Calu3 (cell line): ENCODE data around the gene IFNGR2. TPM values are rescaled to one million over a fixed set of nuclear protein-coding genes. Genes with fewer than 3 reads are reported as not detected.

Source experiments
- Bru-seq: library from RNA; stranded (reverse); fragments of 400-500 nt; gene quantifications from one replicate; lab custom pipeline; 2021; lab: Mats Ljungman, UMichigan
- BruChase-seq, 2 experiments: library from RNA; stranded (reverse); fragments of 400-500 nt; gene quantifications; one replicate each; lab custom pipeline; 2021; lab: Mats Ljungman, UMichigan
- BruUV-seq: library from RNA; stranded (reverse); fragments of 400-500 nt; replicated peaks from 2 replicates; lab custom pipeline; 2021; lab: Mats Ljungman, UMichigan
- CTCF ChIA-PET: fragments of 300-600 bp; sonication (Branson Sonifier 250); formaldehyde crosslinking; loops from one replicate; lab custom pipeline; 2022; ENCODE audit warnings: antibody characterized with exemption; lab: Charles Lee
- DNase-seq: peaks from one replicate; pipeline ENCODE4 v3.0.0; 2022
- H3K27ac Mint-ChIP-seq: one replicate; pipeline ENCODE4 v1.8.0; 2022; ENCODE audit warnings: mixed read lengths; ENCODE audit not compliant: unreplicated experiment
- H3K27me3 Mint-ChIP-seq: one replicate; pipeline ENCODE4 v1.8.0; 2022; ENCODE audit warnings: mixed read lengths; ENCODE audit not compliant: unreplicated experiment
- H3K36me3 Mint-ChIP-seq: one replicate; pipeline ENCODE4 v1.8.0; 2022; ENCODE audit warnings: mild to moderate bottlenecking, moderate library complexity, mixed read lengths; ENCODE audit not compliant: insufficient read depth, unreplicated experiment
- H3K4me1 Mint-ChIP-seq: one replicate; pipeline ENCODE4 v1.8.0; 2022; ENCODE audit warnings: mild to moderate bottlenecking, low read depth, mixed read lengths; ENCODE audit not compliant: unreplicated experiment
- H3K4me3 Mint-ChIP-seq: one replicate; pipeline ENCODE4 v1.8.0; 2022; ENCODE audit warnings: mild to moderate bottlenecking, low read depth, moderate library complexity, mixed read lengths; ENCODE audit not compliant: unreplicated experiment
- H3K9me3 Mint-ChIP-seq: one replicate; pipeline ENCODE4 v1.8.0; 2022; ENCODE audit warnings: low read depth, mixed read lengths; ENCODE audit not compliant: unreplicated experiment
- intact Hi-C: fragments of 100-400 bp; cut with micrococcal nuclease; formaldehyde crosslinking; loops from one replicate; pipeline ENCODE4 v1.10.0; 2022; ENCODE audit not compliant: unreplicated experiment
- long read RNA-seq: library from polyadenylated mRNA; stranded (forward); transcript quantifications from one replicate; pipeline ENCODE4 v2.0.0, GENCODE V29; 2022
- total RNA-seq: library from RNA; stranded (reverse); gene quantifications from 2 replicates; pipeline ENCODE4 v1.2.3, GENCODE V29; 2022
- TF ChIP-seq, protein P1 (sequence below): fragments of 200-600 bp; IDR thresholded peaks from one replicate; pipeline ENCODE4 v1.8.0; 2022; ENCODE audit warnings: antibody characterized with exemption; ENCODE audit not compliant: unreplicated experiment

Gene IFNGR2
- 58.1 and 59.8 TPM in 2 replicates for total RNA-seq
- Bru-seq, nascent RNA, result percentile 84 among the genes with signal in this experiment
- BruChase-seq, experiment 1, labeled RNA remaining after a 6-hour chase, result percentile 82 among the genes with signal in this experiment
- BruChase-seq, experiment 2, labeled RNA remaining after a 2-hour chase, result percentile 76 among the genes with signal in this experiment
- long read RNA-seq, transcript IFNGR2-201 (7 exons, 2,221 nt), result major isoform, 143 of 171 reads
- long read RNA-seq, partial matches to known transcripts, result 3 of 171 reads
- long read RNA-seq, other reads (novel, unspliced or antisense), result 20 of 171 reads

DNA sequence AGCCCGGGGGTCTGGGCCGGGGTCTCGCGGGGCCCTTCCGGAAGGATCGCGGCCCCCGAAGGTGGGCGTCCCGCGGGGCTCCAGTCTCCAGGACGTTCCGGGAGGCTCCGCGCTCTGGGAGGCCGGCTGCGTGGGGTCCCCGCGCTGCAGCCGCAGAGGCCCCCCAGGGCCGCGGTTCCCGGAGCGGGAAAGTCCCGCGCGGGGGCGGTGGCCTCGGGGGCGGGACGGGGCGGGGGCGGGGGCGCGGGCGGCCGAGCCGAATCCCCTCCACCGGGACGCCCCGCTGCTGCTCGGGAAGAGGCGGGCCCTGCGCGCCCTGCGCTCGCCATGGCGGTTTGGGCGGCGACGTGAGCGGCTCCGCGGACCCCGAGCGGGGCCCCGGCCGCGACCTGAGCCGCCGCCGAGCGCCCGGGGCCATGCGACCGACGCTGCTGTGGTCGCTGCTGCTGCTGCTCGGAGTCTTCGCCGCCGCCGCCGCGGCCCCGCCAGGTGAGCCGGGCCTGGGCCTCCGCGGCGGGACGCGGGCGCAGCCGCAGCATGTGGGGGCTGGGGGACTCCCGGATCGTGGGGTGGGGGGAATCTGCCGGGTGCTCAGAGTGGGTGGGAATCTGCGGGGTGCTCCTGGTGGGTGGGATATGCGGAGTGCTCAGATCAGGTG is at the start of gene IFNGR2:
Gene IFNGR2, plus strand, starts transcription at position 286 of the 658 bp plus-strand sequence. Its CDS starts 131 bp downstream, at position 417.
- peaks cover 33% of the 10 kb centered on the region for H3K36me3 Mint-ChIP-seq
- DNase-seq, result peak; percentile 44

GRCh38 chr21:33355355-33355754 is 47.9 kb upstream of the IFNGR2 start:
- Mint-ChIP-seq H3K36me3 (peaks cover 5% of the 10 kb centered on the region), H3K4me1 (no peaks in the 10 kb centered on the region), H3K27me3 (no peaks in the 10 kb centered on the region), H3K27ac (no peak overlapping the region), H3K9me3 (no peaks in the 10 kb centered on the region), H3K4me3 (no peak overlapping the region)
- DNase-seq, result no peak
- BruUV-seq, result TSS peak; percentile 56
- TF ChIP-seq, protein P1, sequence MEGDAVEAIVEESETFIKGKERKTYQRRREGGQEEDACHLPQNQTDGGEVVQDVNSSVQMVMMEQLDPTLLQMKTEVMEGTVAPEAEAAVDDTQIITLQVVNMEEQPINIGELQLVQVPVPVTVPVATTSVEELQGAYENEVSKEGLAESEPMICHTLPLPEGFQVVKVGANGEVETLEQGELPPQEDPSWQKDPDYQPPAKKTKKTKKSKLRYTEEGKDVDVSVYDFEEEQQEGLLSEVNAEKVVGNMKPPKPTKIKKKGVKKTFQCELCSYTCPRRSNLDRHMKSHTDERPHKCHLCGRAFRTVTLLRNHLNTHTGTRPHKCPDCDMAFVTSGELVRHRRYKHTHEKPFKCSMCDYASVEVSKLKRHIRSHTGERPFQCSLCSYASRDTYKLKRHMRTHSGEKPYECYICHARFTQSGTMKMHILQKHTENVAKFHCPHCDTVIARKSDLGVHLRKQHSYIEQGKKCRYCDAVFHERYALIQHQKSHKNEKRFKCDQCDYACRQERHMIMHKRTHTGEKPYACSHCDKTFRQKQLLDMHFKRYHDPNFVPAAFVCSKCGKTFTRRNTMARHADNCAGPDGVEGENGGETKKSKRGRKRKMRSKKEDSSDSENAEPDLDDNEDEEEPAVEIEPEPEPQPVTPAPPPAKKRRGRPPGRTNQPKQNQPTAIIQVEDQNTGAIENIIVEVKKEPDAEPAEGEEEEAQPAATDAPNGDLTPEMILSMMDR, result no peak
- CTCF ChIA-PET, result no interaction called here
- intact Hi-C loops, result no loop called here

More for the DNA sequence above, at the start of gene IFNGR2:
- peaks cover 13% of the 10 kb centered on the region for H3K4me1 Mint-ChIP-seq
- H3K27ac Mint-ChIP-seq, result peak within 1 kb of the TSS; percentile 78
- CTCF ChIA-PET, result interaction anchor here (0.9 to 1.6 kb wide), 3 partner anchors 14 to 42 kb away, joined by 3 to 9 read pairs (median 3); no protein-coding TSS in a partner anchor
- no TSS peak for BruUV-seq
- peak within 1 kb of the TSS; percentile 88 for H3K4me3 Mint-ChIP-seq
- H3K27me3 Mint-ChIP-seq, result no peaks in the 10 kb centered on the region
- intact Hi-C loops, result no loop called here
- TF ChIP-seq, protein P1, result no peak
- peaks cover 2% of the 10 kb centered on the region for H3K9me3 Mint-ChIP-seq

- no peak overlapping the region for H3K27ac Mint-ChIP-seq
- H3K4me3 Mint-ChIP-seq, result no peak overlapping the region
- CTCF ChIA-PET, result interaction anchor here (0.7 kb wide), 1 partner anchor 38 kb away, joined by 3 read pairs; no protein-coding TSS in a partner anchor
- TF ChIP-seq, protein P1, result no peak
- H3K4me1 Mint-ChIP-seq, result no peaks in the 10 kb centered on the region
- peaks cover 5% of the 10 kb centered on the region for H3K36me3 Mint-ChIP-seq
- intact Hi-C loops, result no loop called here
- no peaks in the 10 kb centered on the region for H3K9me3 Mint-ChIP-seq
- no peak for DNase-seq
- BruUV-seq, result no TSS peak
- no peaks in the 10 kb centered on the region for H3K27me3 Mint-ChIP-seq
Measured at GRCh38 chr21:33355996-33356395, 47.2 kb upstream of the IFNGR2 start.

DNA sequence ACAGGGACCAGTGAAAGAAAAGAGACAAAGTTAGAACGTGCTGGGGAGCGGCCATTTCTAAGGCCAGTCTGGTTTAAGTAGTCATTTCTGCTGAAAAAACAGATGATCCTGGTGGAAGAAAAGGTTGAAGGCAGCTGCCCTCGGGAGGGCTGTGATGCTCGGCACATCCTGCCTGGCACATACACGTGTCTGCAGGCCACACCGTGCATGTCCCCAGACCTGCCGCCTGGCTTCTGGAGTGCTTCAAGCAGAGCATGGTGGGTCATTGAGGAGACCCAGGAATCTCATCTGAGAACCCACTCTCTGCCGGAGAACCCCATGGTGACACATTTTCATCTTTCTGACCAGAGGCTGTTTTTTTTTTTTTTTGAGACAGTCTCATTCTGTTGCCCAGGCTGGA is 46.0 kb upstream of the IFNGR2 start:
- TF ChIP-seq, protein P1, result no peak
- peaks cover 6% of the 10 kb centered on the region for H3K4me1 Mint-ChIP-seq
- H3K27me3 Mint-ChIP-seq, result no peaks in the 10 kb centered on the region
- intact Hi-C loops, result no loop called here
- no peak overlapping the region for H3K27ac Mint-ChIP-seq
- no peak overlapping the region for H3K4me3 Mint-ChIP-seq
- CTCF ChIA-PET, result no interaction called here
- H3K36me3 Mint-ChIP-seq, result peaks cover 5% of the 10 kb centered on the region
- no peak for DNase-seq
- no peaks in the 10 kb centered on the region for H3K9me3 Mint-ChIP-seq
- BruUV-seq, result no TSS peak
